Parietal lobe (tissue), 1 donor: Measurements from ENCODE around the gene ADGRF3. TPM values are rescaled to one million over a fixed set of nuclear protein-coding genes. Genes with fewer than 3 reads are reported as not detected.

Source experiments
- total RNA-seq: library from RNA; depleted of rRNA; stranded (reverse); fragments of >200 nt; gene quantifications from one replicate; pipeline ENCODE4 v1.2.3, GENCODE V29; 2014

ADGRF3 gene, protein sequence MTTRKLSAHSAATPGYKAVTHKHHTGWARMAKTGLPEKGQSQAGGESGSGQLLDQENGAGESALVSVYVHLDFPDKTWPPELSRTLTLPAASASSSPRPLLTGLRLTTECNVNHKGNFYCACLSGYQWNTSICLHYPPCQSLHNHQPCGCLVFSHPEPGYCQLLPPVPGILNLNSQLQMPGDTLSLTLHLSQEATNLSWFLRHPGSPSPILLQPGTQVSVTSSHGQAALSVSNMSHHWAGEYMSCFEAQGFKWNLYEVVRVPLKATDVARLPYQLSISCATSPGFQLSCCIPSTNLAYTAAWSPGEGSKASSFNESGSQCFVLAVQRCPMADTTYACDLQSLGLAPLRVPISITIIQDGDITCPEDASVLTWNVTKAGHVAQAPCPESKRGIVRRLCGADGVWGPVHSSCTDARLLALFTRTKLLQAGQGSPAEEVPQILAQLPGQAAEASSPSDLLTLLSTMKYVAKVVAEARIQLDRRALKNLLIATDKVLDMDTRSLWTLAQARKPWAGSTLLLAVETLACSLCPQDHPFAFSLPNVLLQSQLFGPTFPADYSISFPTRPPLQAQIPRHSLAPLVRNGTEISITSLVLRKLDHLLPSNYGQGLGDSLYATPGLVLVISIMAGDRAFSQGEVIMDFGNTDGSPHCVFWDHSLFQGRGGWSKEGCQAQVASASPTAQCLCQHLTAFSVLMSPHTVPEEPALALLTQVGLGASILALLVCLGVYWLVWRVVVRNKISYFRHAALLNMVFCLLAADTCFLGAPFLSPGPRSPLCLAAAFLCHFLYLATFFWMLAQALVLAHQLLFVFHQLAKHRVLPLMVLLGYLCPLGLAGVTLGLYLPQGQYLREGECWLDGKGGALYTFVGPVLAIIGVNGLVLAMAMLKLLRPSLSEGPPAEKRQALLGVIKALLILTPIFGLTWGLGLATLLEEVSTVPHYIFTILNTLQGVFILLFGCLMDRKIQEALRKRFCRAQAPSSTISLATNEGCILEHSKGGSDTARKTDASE
- under 0.01 TPM for total RNA-seq

DNA sequence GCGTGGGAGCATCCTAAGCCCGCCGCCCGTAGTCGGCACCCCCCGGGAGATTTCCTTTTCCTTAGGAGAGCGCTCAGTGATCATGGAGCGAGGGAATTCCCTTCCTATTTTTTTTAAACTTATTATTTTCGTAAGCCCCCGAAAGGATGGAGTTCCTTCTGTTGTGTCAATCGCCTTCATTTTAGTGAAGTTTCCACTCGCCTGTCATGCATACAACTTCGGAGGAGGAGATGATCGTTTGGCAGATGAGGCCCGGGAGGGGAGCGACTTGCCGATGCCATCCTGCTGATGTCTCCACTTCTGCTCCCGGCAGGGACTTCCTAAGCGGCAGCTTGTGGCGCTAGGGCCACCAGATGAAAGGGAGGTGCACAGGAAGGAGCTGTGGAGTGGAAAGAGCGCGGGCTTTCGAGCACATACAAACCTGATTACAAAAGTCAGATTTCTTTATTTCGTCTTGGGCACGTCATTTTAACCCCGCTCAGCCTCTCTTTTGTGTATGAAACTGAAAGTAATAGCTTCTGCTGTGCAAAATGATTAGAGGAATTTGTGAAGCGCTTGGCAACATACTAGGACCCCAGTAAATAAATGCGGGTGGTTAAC is at the start of gene ADGRF3:
Gene ADGRF3, minus strand, starts transcription at position 336 of the 600 bp plus-strand sequence. CDS start 555 bp downstream, outside the sequence.

DNA sequence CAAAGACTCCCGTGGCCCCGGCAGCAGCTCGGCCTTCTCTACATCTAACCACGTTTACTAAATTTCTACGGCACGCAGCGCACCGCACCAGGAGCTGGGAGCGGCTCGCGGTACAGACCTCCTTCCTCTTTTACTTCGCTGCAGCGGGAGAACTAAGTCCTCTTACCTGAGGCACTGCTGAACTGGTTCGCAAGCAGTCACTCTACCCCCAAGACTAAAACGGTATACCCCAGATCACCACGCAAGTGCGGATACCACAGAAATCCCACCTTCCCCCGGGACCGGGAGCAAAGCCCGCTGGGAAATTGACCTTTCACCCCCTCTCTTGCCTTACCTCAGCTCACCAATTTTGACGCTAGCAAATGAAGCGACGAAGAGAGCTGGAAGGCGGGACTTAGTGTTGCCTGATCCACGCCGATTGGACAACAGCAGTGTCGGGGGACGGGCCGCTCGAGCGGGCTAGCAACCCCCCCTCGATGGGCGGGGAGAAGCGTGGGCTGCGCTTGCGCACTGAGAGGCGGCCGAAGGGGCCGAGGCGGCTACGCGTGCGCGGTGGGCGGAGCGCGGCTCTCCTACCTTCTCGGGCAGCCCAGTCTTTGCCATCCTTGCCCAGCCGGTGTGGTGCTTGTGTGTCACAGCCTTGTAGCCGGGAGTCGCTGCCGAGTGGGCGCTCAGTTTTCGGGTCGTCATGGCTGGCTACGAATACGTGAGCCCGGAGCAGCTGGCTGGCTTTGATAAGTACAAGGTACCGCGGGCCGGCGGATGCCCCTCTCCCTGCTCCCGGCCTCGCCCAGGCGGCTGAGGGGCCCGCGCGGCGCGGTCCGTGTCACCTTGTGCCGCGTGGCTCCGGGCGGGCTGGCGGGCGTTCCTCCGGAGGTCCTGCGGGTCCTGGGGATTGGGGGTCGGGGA is 790 bp downstream of the ADGRF3 start, which contains the start of gene SELENOI:
Gene SELENOI, plus strand, starts transcription at position 599 of the 909 bp plus-strand sequence. Its CDS starts 90 bp downstream, at position 689.

Other genes starting within 250 kb of the ADGRF3 start
- 11.9 TPM for gene GAREM2, start 173.7 kb downstream of the ADGRF3 start, total RNA-seq
- gene HADHA, start 102.2 kb downstream of the ADGRF3 start, total RNA-seq = 69.5 TPM
- 47.0 TPM for gene HADHB, start 101.8 kb downstream of the ADGRF3 start, total RNA-seq
- gene SELENOI, start 646 bp downstream of the ADGRF3 start, total RNA-seq = 69.2 TPM
- gene DRC1, start 55.1 kb upstream of the ADGRF3 start, total RNA-seq = 2.2 TPM
- gene OTOF, start 131.3 kb upstream of the ADGRF3 start, total RNA-seq = 0.31 TPM